Epithelial cell of esophagus (primary cell): ENCODE measurements around the gene UNC79.

Experiments
- DNase-seq: peaks from one replicate; pipeline ENCODE4 v3.0.0; 2010; ENCODE audit warnings: low read depth
- H3K4me3 ChIP-seq: 2 replicates; pipeline ENCODE4 v1.5.1; 2011; ENCODE audit warnings: mild to moderate bottlenecking, low read length, control low read depth
- TF ChIP-seq, protein P1 (sequence below): IDR thresholded peaks from 2 replicates; pipeline ENCODE4 v1.5.1; 2011; ENCODE audit warnings: low read depth, mild to moderate bottlenecking, low read length, control low read depth, inconsistent platforms; ENCODE audit not compliant: insufficient read depth; ENCODE audit errors: missing control alignments

Gene UNC79

DNA sequence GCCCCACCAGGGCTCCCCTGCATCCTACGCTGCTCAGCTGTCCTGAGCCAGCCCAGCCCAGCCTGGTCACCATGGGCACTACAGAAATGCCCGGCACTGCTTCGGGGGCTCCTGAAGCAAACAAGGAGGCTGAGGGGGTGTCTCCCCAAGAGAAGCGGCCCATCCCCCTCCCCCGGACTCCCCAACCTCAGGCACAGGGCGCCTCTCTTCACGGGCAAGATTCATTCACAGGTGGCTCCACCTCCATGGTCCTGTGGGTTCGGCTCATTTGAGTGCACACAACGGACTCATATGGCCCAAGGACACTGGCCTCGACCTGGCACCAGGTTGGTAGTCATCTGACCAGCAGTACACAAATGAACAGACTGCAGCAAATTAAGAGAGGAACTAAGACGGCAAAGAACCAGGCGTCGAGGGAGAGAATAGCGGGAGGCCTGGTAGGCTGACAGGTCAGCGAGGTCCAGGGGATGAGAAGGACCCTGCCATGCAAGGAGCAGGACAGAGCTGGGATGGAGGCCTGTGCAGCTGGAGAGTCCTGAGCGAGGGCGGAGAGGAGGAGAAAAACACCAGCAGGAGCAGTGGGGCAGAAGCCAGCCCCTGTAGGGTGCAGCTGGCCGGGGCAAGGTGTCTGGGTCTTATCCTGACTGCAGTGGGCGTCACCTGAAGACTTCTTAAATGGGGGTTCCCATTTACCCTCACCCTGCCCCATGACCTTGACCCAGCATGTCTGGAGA is 297.3 kb downstream of the UNC79 start:
- no peak for DNase-seq
- TF ChIP-seq, protein P1, sequence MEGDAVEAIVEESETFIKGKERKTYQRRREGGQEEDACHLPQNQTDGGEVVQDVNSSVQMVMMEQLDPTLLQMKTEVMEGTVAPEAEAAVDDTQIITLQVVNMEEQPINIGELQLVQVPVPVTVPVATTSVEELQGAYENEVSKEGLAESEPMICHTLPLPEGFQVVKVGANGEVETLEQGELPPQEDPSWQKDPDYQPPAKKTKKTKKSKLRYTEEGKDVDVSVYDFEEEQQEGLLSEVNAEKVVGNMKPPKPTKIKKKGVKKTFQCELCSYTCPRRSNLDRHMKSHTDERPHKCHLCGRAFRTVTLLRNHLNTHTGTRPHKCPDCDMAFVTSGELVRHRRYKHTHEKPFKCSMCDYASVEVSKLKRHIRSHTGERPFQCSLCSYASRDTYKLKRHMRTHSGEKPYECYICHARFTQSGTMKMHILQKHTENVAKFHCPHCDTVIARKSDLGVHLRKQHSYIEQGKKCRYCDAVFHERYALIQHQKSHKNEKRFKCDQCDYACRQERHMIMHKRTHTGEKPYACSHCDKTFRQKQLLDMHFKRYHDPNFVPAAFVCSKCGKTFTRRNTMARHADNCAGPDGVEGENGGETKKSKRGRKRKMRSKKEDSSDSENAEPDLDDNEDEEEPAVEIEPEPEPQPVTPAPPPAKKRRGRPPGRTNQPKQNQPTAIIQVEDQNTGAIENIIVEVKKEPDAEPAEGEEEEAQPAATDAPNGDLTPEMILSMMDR, result no peak
- no peak overlapping the region for H3K4me3 ChIP-seq

DNA sequence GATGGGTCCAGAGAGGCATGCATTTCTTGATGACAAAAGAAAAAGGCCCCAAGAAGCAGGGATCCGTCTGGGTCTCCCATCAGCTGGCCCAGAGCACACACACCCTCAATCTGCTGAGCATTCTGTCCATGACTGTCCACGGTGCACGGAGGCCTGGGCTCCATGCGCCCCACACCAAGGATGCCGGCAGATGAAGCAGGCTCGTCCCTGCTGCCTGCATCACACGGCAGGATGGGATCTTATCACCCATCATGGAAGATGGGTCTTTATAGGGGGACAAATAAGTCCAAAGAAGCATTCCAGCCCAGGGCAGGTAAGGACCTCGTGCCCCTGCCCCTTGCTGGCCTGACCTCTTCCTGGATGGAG is 297.9 kb downstream of the UNC79 start:
- TF ChIP-seq, protein P1, result no peak
- no peak overlapping the region for H3K4me3 ChIP-seq
- DNase-seq, result no peak

DNA sequence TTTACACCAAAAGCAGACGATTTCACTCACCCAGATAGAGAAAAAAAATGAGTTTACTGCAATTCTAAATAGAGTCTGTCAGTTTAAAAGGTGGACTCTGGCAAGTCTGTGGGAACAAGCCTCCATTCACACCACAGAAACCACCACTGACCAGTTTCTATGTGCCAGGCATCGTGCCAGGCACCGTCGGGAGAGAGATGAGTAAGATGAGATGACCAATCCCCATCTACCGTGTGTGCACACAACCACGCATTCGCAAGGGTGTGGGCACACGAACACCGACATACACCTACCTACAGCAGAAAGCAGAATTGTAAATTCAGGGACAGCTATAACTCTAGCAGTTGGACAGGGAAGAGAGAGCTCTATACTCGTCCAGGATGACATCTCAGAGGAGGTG is 299.3 kb downstream of the UNC79 start:
- TF ChIP-seq, protein P1, result no peak
- no peak overlapping the region for H3K4me3 ChIP-seq
- DNase-seq, result no peak

DNA sequence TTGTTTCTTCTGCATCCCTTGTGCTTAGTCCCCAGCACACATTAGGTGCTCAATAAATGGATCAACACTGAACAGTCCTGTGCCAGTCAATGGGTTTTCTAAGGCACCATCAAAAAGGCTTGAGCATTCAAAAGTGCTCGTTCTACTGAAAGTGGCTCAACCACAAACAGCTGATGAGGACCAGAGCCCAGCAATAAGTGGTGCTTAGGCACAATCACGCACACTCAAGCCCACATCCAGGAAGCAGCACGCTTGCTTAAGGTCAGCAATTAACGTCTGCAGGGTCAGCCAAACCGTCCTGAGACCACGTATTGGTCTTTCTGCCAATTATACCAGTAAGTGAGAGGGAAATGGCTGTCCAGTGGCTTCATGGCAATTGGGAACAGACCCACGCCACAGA is 301.0 kb downstream of the UNC79 start:
- TF ChIP-seq, protein P1, result no peak
- DNase-seq, result no peak
- no peak overlapping the region for H3K4me3 ChIP-seq

DNA sequence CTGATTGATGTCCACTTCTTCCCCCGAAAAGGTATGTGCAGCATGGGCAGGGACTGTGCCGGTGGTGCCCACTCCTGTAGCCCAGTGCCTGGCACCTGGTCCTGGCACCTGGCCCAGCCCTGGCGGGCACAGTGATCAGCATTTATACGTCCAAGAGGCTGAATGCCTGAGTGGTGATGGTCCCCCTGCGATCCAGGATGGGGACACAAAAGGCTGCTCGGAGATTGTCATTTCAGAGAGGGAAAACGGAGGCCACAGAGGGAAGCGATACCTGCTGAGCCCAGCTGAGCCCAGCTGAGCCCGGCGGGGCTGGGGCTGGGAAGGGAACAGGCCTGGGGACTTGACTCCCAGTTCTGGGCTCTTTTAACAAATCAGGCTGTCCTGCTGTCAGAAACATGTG is 301.8 kb downstream of the UNC79 start:
- no peak for DNase-seq
- no peak overlapping the region for H3K4me3 ChIP-seq
- TF ChIP-seq, protein P1, result no peak

DNA sequence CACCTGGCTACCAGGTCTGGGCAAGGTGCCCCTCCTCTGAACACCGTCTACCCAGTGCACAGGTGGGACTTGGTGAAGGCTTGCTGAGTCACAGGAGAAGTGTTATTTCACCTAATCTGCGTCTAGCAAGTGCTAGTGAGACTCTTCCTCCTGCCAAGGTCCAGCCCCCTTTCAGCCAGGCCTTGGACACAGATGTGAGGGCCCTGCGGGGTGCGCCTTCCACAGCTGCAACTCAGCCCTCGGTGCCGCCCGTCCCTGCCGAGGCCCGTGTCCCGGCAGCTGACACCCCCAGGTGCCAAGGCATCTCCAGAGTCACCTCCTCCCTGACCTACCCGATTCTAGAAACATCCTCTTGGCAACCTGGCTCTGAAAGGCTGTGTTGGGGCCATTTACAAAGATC is 302.5 kb downstream of the UNC79 start:
- no peak overlapping the region for H3K4me3 ChIP-seq
- TF ChIP-seq, protein P1, result no peak
- no peak for DNase-seq

DNA sequence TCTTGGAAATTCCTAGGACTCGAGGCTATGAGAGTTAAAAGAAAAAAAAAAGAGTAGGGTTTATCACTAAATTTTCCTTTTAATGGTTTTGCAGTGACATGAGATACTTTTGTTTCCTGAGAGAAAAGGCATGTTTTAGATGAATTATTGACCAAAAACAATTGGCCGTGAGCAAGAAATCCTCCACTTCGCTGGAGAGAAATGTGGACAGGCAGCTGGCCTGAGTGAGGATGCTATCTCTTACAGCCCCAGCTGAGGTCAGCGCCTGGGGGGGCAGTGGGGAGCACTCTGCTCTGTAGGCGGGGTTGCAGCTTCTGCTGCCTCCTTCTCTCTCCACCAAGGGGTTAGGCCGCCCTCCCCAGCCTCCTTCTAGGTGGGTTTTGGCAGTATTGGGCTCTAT is 302.9 kb downstream of the UNC79 start:
- TF ChIP-seq, protein P1, result no peak
- H3K4me3 ChIP-seq, result no peak overlapping the region
- DNase-seq, result no peak
